Smooth muscle cell (in vitro differentiated cells): Measurements from ENCODE around the gene FLACC1. TPM values are rescaled to one million over a fixed set of nuclear protein-coding genes. Genes with fewer than 3 reads are reported as not detected.

Experiments
- DNase-seq: peaks from one replicate; lab custom pipeline; 2025; ENCODE audit not compliant: unreplicated experiment; lab: John Stamatoyannopoulos, UW
- H2AFZ ChIP-seq: fragments of 200-600 bp; sonication (generic); 2 replicates; pipeline ENCODE4 v1.6.0; 2016; ENCODE audit warnings: antibody characterized with exemption, low read depth, mild to moderate bottlenecking
- H3F3A ChIP-seq: fragments of 200-600 bp; sonication (generic); 2 replicates; pipeline ENCODE4 v1.6.0; 2017; ENCODE audit warnings: antibody characterized with exemption, low read depth
- H3K27ac ChIP-seq: fragments of 200-600 bp; sonication (generic); 2 replicates; pipeline ENCODE4 v1.5.1; 2016; ENCODE audit warnings: low read depth, mild to moderate bottlenecking
- H3K27me3 ChIP-seq: fragments of 200-600 bp; sonication (generic); 2 replicates; pipeline ENCODE4 v1.6.1; 2016; ENCODE audit warnings: low read depth, mild to moderate bottlenecking
- H3K36me3 ChIP-seq: fragments of 200-600 bp; sonication (generic); 2 replicates; pipeline ENCODE4 v1.5.1; 2016; ENCODE audit warnings: low read depth
- H3K4me1 ChIP-seq: fragments of 200-600 bp; sonication (generic); 2 replicates; pipeline ENCODE4 v1.5.1; 2016; ENCODE audit warnings: low read depth
- H3K4me2 ChIP-seq: fragments of 200-600 bp; sonication (generic); 2 replicates; pipeline ENCODE4 v1.6.0; 2016; ENCODE audit warnings: mild to moderate bottlenecking
- H3K4me3 ChIP-seq: fragments of 200-600 bp; sonication (generic); 2 replicates; pipeline ENCODE4 v1.5.1; 2016; ENCODE audit warnings: mild to moderate bottlenecking
- H3K79me2 ChIP-seq: fragments of 200-600 bp; sonication (generic); 2 replicates; pipeline ENCODE4 v1.6.0; 2016; ENCODE audit warnings: low read depth, mild to moderate bottlenecking
- H3K9ac ChIP-seq: fragments of 200-600 bp; sonication (generic); 2 replicates; pipeline ENCODE4 v1.6.0; 2016; ENCODE audit warnings: low read depth
- H3K9me3 ChIP-seq: fragments of 200-600 bp; sonication (generic); replicated peaks from 2 replicates; pipeline ENCODE4 v1.5.1; 2016; ENCODE audit warnings: low read depth
- H4K20me1 ChIP-seq: fragments of 200-600 bp; sonication (generic); 2 replicates; pipeline ENCODE4 v1.6.0; 2016; ENCODE audit warnings: low read depth
- CTCF ChIP-seq: fragments of 200-600 bp; sonication (generic); IDR thresholded peaks from 2 replicates; pipeline ENCODE4 v1.5.1; 2017; ENCODE audit warnings: borderline replicate concordance, mild to moderate bottlenecking, antibody characterized with exemption; ENCODE audit not compliant: insufficient read depth, poor library complexity, severe bottlenecking
- WGBS: methylation state at CpG from one replicate; pipeline ENCODE4 v1.1.7; 2016; ENCODE audit warnings: low lambda C conversion rate; 5-methylcytosine and 5-hydroxymethylcytosine counted together
- polyA plus RNA-seq: library from polyadenylated mRNA; unstranded; fragments of >200 nt; fragmentation: Nextera tagmentation; extraction: Ambion mirVana; gene quantifications from 2 replicates; pipeline ENCODE4 v1.2.1, GENCODE V29; 2016
- total RNA-seq: library from RNA; depleted of rRNA; stranded (reverse); fragments of >200 nt; gene quantifications from 2 replicates; pipeline ENCODE4 v1.2.3, GENCODE V29; 2014

The FLACC1 gene
- total and polyA plus RNA-seq, 2 experiments from 2014 or later = 0.76 TPM; not detected in 1

GRCh38 chr2:201263779-201264178 is 93.4 kb downstream of the FLACC1 start:
- peaks cover 19% of the 10 kb centered on the region for H3K79me2 ChIP-seq

GRCh38 chr2:201262718-201263117 is 94.4 kb downstream of the FLACC1 start:
- Histone ChIP-seq H3K79me2 (peaks cover 19% of the 10 kb centered on the region), H3K27ac (no peak overlapping the region)
- 68% methylated on average over 6 of the region's 6 CpGs for WGBS

More at GRCh38 chr2:201263779-201264178, 93.4 kb downstream of the FLACC1 start:
- Histone ChIP-seq H3K36me3 (no peaks in the 10 kb centered on the region), H3K4me1 (no peaks in the 10 kb centered on the region), H3K9me3 (no peaks in the 10 kb centered on the region), H4K20me1 (no peaks in the 10 kb centered on the region), H2AFZ (no peak overlapping the region), H3K27me3 (no peaks in the 10 kb centered on the region), H3K4me3 (no peak overlapping the region), H3F3A (no peaks in the 10 kb centered on the region), H3K9ac (no peak overlapping the region), H3K4me2 (no peak overlapping the region), H3K27ac (no peak overlapping the region)
- TF ChIP-seq CTCF = no peak
- no peak for DNase-seq
- 95% methylated on average over 2 of the region's 2 CpGs for WGBS

GRCh38 chr2:201261906-201262305 is 95.2 kb downstream of the FLACC1 start:
- H3K79me2 ChIP-seq = peaks cover 19% of the 10 kb centered on the region
- no peaks in the 10 kb centered on the region for H4K20me1 ChIP-seq
- no peaks in the 10 kb centered on the region for H3K4me1 ChIP-seq
- H3K9ac ChIP-seq = no peak overlapping the region
- H3K9me3 ChIP-seq = no peaks in the 10 kb centered on the region
- no peak overlapping the region for H3K27ac ChIP-seq
- no peak overlapping the region for H3K4me2 ChIP-seq
- TF ChIP-seq CTCF = no peak
- H2AFZ ChIP-seq = no peak overlapping the region
- no peaks in the 10 kb centered on the region for H3F3A ChIP-seq
- H3K27me3 ChIP-seq = no peaks in the 10 kb centered on the region
- no peaks in the 10 kb centered on the region for H3K36me3 ChIP-seq
- DNase-seq = no peak
- no peak overlapping the region for H3K4me3 ChIP-seq
- 80% methylated on average over 2 of the region's 2 CpGs for WGBS

More at GRCh38 chr2:201262718-201263117, 94.4 kb downstream of the FLACC1 start:
- Histone ChIP-seq H3K4me1 (no peaks in the 10 kb centered on the region), H3F3A (no peaks in the 10 kb centered on the region), H3K4me2 (no peak overlapping the region), H3K9me3 (no peaks in the 10 kb centered on the region), H3K27me3 (no peaks in the 10 kb centered on the region), H2AFZ (no peak overlapping the region), H3K4me3 (no peak overlapping the region), H4K20me1 (no peaks in the 10 kb centered on the region), H3K9ac (no peak overlapping the region), H3K36me3 (no peaks in the 10 kb centered on the region)
- no peak for TF ChIP-seq CTCF
- no peak for DNase-seq

GRCh38 chr2:201261471-201261870 is 95.7 kb downstream of the FLACC1 start:
- DNase-seq = no peak
- H3K27ac ChIP-seq = no peak overlapping the region
- no peak overlapping the region for H3K4me3 ChIP-seq
- TF ChIP-seq CTCF = no peak
- no peaks in the 10 kb centered on the region for H4K20me1 ChIP-seq
- WGBS = 91% methylated on average over 9 of the region's 9 CpGs
- H3K27me3 ChIP-seq = no peaks in the 10 kb centered on the region
- H3F3A ChIP-seq = no peaks in the 10 kb centered on the region
- H3K9me3 ChIP-seq = no peaks in the 10 kb centered on the region
- peaks cover 19% of the 10 kb centered on the region for H3K79me2 ChIP-seq
- H3K36me3 ChIP-seq = no peaks in the 10 kb centered on the region
- H3K9ac ChIP-seq = no peak overlapping the region
- H3K4me1 ChIP-seq = no peaks in the 10 kb centered on the region
- no peak overlapping the region for H2AFZ ChIP-seq
- H3K4me2 ChIP-seq = no peak overlapping the region
